NCI-H82 treated with DMSO at 0.1 percent for 48 hours (cell line): ENCODE results near the gene KRT32.

Experiments used
- DNase-seq: peaks from one replicate; lab custom pipeline; 2025; ENCODE audit not compliant: unreplicated experiment; lab: John Stamatoyannopoulos, UW

The KRT32 gene

GRCh38 chr17:41464682-41465081, 2.5 kb downstream of the KRT32 start:
- no peak for DNase-seq

- no peak for DNase-seq
Measured at GRCh38 chr17:41464173-41464572, 3.0 kb downstream of the KRT32 start.

DNA sequence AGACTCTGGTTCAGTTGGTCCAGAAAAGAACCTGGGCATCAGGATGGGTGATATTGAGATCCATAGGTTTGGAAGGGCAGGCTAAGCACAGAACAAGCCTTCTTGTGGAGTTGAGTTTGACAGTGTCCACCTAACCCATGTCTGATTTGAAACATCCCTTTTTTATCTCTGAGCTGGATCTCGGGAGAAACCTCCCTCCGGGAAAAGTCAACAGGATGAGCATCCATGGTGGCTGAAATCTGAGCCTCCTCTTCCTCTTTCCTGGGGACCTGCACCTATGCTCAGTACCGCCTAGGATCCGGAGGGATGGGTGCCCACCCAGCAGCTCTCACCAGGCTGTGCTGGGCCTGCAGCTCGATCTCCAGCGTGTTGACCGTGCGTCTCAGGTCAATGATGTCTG, 3.4 kb downstream of the KRT32 start:
- no peak for DNase-seq

- DNase-seq: no peak
Measured at GRCh38 chr17:41462705-41463104, 4.5 kb downstream of the KRT32 start.

- no peak for DNase-seq
Measured at GRCh38 chr17:41457676-41458075, 9.5 kb downstream of the KRT32 start.

DNA sequence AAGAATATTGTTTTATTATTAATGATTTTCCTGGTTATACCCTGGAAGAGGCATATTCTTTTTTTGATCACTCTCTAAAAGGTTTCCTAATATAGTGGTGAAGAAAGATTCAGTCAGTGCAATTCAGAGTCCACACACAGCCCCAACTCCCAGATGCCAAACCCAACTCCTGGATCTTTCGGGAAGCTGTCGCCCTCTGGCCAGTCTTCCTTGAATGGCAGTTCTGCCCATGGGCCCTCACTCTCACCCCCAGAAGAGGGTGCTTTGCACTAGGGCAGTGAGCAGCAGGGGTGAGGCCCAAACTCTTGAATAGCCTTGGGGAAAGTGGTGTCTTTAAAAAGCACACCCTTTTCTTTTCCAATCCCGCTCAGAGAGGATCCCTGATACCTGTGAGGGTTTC, 11.0 kb downstream of the KRT32 start:
- DNase-seq: no peak

- no peak for DNase-seq
Measured at GRCh38 chr17:41455236-41455635, 11.9 kb downstream of the KRT32 start.

DNA sequence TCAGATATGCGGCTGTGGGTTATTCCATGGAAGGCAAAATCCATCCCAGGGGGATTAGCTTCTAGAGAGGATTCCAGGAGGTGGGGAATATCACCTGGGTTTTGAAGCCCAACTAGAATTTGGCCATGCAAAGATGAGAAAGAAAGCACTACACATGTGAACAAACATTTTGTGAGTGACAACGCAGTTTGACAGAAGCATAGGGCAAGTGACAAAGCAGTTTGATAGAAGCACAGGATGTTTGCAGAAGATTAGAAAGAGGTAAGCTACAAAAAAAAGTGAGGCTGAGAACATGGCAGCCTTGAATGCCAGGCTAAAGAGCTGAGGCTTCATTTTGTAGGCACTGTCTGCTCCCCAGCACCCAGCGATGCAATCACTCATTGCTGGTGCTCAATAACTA, 14.1 kb downstream of the KRT32 start:
- DNase-seq: no peak

- no peak for DNase-seq
Measured at GRCh38 chr17:41452281-41452680, 14.9 kb downstream of the KRT32 start.

GRCh38 chr17:41451154-41451728, 15.9 kb downstream of the KRT32 start:
- DNase-seq: no peak

- DNase-seq: no peak
Measured at GRCh38 chr17:41449008-41449407, 18.2 kb downstream of the KRT32 start.

GRCh38 chr17:41448506-41448905, 18.7 kb downstream of the KRT32 start:
- no peak for DNase-seq

- no peak for DNase-seq
Measured at GRCh38 chr17:41446806-41447205, 20.4 kb downstream of the KRT32 start.

GRCh38 chr17:41444640-41445039, 22.5 kb downstream of the KRT32 start:
- no peak for DNase-seq

- DNase-seq: no peak
Measured at GRCh38 chr17:41444186-41444585, 23.0 kb downstream of the KRT32 start.

DNA sequence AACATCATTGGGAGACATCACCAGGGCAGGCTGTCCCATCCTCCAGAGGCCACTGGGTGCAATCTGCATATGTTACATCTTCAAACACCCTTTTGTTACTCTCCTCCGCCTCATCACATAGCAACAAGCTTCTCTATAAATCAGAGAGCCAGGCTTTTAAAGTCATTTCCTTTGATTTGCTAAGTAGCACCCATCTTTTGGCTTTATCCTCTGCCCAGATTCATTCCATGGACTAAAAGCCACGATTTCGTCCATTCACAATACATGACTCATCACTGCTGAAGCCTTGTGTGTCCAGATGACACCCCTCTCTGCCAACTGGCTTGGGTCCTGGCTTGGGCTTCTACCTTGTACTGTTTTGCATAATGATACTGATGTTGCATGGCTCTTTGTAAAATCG, 24.4 kb downstream of the KRT32 start:
- DNase-seq: no peak

GRCh38 chr17:41440531-41441033, 26.6 kb downstream of the KRT32 start, which contains the start of gene KRT38:
Gene KRT38, minus strand, starts transcription at chr17:41440983. Its CDS starts 62 bp downstream, at chr17:41440921.
- DNase-seq: no peak

GRCh38 chr17:41439375-41439774, 27.8 kb downstream of the KRT32 start:
- DNase-seq: no peak

GRCh38 chr17:41437769-41438168, 29.4 kb downstream of the KRT32 start:
- DNase-seq: no peak

DNA sequence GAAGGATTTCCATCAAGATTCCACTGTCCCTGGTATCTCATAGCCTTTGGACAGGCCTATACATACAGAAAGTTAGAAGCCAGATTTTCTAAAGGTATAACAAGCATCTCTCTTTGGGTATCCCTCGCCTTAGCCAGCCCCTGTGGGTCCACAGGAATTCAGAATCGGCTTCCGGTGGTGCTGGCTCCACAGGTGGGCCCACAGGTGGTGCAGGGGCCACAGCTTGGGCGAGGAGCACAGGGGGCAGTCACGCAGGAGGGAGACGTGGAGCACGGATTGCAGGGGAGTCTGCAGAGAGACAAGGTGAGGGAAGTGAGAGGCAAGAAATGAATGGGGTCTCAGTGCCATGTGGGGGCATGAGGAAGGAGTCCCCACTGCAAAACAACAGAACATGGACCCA, 29.9 kb downstream of the KRT32 start:
- no peak for DNase-seq

DNA sequence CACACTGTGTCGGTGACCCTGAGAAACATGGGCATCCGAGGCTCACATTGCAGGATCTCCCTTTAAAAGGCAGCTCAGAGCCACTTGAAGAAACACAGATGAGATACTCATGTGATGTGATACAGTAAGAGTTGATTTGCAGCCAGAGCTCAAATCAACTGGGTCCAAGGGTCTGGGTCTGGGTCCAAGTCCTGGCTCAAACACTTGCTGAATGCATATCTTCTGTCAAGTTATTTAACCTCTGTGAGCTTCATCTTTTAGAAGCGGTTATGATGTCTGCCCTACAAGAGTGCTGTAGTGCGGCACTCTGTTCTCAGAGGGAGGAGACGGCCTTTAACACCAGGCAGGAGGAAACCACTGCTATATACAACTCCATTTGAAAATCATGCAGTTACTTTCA, 32.8 kb downstream of the KRT32 start:
- DNase-seq: no peak

- DNase-seq: no peak
Measured at GRCh38 chr17:41434005-41434404, 33.2 kb downstream of the KRT32 start.

GRCh38 chr17:41433586-41433985, 33.6 kb downstream of the KRT32 start:
- DNase-seq: no peak
